ENCODE measurements around the gene CHSY1. TPM values are rescaled to one million over a fixed set of nuclear protein-coding genes. Genes with fewer than 3 reads are reported as not detected.
A peak's percentile ranks its signal among the peaks of the same experiment; 100 is the strongest.

The CHSY1 gene, protein sequence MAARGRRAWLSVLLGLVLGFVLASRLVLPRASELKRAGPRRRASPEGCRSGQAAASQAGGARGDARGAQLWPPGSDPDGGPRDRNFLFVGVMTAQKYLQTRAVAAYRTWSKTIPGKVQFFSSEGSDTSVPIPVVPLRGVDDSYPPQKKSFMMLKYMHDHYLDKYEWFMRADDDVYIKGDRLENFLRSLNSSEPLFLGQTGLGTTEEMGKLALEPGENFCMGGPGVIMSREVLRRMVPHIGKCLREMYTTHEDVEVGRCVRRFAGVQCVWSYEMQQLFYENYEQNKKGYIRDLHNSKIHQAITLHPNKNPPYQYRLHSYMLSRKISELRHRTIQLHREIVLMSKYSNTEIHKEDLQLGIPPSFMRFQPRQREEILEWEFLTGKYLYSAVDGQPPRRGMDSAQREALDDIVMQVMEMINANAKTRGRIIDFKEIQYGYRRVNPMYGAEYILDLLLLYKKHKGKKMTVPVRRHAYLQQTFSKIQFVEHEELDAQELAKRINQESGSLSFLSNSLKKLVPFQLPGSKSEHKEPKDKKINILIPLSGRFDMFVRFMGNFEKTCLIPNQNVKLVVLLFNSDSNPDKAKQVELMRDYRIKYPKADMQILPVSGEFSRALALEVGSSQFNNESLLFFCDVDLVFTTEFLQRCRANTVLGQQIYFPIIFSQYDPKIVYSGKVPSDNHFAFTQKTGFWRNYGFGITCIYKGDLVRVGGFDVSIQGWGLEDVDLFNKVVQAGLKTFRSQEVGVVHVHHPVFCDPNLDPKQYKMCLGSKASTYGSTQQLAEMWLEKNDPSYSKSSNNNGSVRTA
- 21.2 TPM for polyA plus RNA-seq (2013, experiment 1 of 2)
- 19.4 TPM for polyA plus RNA-seq (2013, experiment 2 of 2)

DNA sequence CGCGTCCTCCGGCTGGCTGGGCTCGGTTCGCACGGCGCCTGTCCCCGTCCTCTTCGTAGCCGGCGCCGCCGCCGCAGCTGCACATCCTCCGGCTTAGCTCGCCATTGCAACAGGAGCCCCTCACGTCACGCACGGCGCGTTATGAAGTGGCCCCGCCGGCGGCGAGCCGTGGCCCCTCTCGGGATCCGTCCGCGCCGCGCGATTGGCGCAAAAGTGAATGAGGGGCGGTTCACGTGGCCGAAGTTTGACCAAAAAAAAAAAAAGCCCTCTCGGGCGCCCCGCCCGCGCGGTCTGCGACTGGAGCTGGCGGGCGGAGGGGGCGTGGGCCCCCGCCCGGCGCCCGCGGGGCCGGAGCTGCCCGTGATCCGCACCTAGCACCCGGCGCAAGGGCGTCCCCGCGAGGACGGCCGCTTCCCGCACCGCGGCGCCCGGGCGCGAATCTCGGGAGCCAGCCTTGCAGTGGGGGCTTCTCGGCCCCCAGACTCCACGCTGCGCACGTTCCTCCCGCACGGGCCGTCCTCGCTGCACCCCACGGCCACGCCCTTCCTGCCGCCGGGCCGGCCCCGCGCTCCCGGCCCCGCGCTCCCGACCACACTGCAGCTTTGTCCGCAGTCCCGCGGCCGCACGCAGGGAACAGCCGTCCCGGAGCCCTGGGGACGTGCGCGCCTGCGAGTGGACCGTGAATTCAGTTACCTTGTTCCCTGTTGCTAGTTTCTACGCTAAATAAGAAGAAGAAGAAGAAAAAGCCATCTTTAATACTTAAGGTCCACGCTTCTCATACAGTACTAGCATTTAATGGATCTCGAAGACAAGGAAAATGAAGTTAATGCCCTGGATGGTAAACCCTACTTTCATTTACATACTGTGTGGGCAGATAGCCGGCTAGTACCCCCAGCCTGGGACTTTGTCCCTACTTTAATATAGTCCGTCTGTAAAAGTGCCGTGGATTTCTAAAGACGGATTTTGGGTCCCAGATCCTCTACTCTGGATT lies at the start of gene CHSY1:
Gene CHSY1, minus strand, starts transcription at position 219 of the 991 bp plus-strand sequence. CDS start 592 bp downstream, outside the sequence.
- Histone ChIP-seq H4K8ac (ENCODE audit: low read depth, low read length) (no peak within 1 kb of the TSS), H3K4me3 (ENCODE audit: low read length in 2 of 2) (peak within 1 kb of the TSS; percentile 88 to 98), H2BK15ac (ENCODE audit: low read length) (peak within 1 kb of the TSS; percentile 12), H2AFZ (ENCODE audit: low read length) (peak within 1 kb of the TSS; percentile 91), H3K36me3 (replicated peaks in 1 of 2; ENCODE audit: control insufficient read depth in 2 of 2, insufficient read depth in 2 of 2, low read length in 2 of 2) (peaks cover 2 to 18% of the 10 kb centered on the region in 2 donors), H3K27me3 (ENCODE audit: control insufficient read depth in 3 of 3, insufficient read depth in 3 of 3, low read depth in 1 of 3, low read length in 3 of 3) (no peaks in the 10 kb centered on the region), H2AK5ac (ENCODE audit: low read depth, low read length) (no peak within 1 kb of the TSS), H3K9me3 (replicated peaks in 1 of 2; ENCODE audit: control insufficient read depth in 2 of 2, insufficient read depth in 1 of 2, low read depth in 1 of 2, low read length in 2 of 2) (no peaks in the 10 kb centered on the region), H3K9ac (ENCODE audit: low read depth, low read length, poor library complexity) (peak within 1 kb of the TSS; percentile 98), H3K23ac (ENCODE audit: low read depth, low read length, poor library complexity) (peak within 1 kb of the TSS; percentile 94), H3K18ac (ENCODE audit: low read length) (peak within 1 kb of the TSS; percentile 91), H3K14ac (ENCODE audit: low read length) (peak within 1 kb of the TSS; percentile 42), H2BK120ac (ENCODE audit: low read depth, low read length) (no peak within 1 kb of the TSS), H2BK5ac (ENCODE audit: low read length) (no peak within 1 kb of the TSS), H3K4me2 (ENCODE audit: insufficient read depth, low read length, poor library complexity, severe bottlenecking) (peak within 1 kb of the TSS; percentile 82), H3K4me1 (ENCODE audit: control insufficient read depth in 2 of 2, insufficient read depth in 1 of 2, low read depth in 1 of 2, low read length in 2 of 2) (peaks cover 9 to 10% of the 10 kb centered on the region in 2 donors), H3K79me1 (ENCODE audit: low read depth, low read length) (peaks cover 6% of the 10 kb centered on the region), H2BK12ac (ENCODE audit: low read length) (no peak within 1 kb of the TSS), H4K91ac (ENCODE audit: low read depth, low read length, poor library complexity) (no peak within 1 kb of the TSS), H3K27ac (replicated peaks; ENCODE audit: low read length) (no peak within 1 kb of the TSS), H3K4ac (ENCODE audit: low read length) (no peak within 1 kb of the TSS)
- DNase-seq (ENCODE audit: low spot score), result peak; percentile 74
- no CpG with 5 or more reads among the region's 108 CpGs for WGBS, 2 donors (ENCODE audit: extremely low coverage in 2 of 2, insufficient read length in 2 of 2, insufficient replicate concordance in 1 of 2)

- Histone ChIP-seq H2AFZ (ENCODE audit: low read length) (no peak overlapping the region), H3K36me3 (replicated peaks in 1 of 2; ENCODE audit: control insufficient read depth in 2 of 2, insufficient read depth in 2 of 2, low read length in 2 of 2) (peaks cover 0 to 19% of the 10 kb centered on the region in 2 donors), H3K23ac (ENCODE audit: low read depth, low read length, poor library complexity) (no peak overlapping the region), H3K27me3 (ENCODE audit: control insufficient read depth in 3 of 3, insufficient read depth in 3 of 3, low read depth in 1 of 3, low read length in 3 of 3) (no peaks in the 10 kb centered on the region), H3K18ac (ENCODE audit: low read length) (no peak overlapping the region), H3K4me1 (ENCODE audit: control insufficient read depth in 2 of 2, insufficient read depth in 1 of 2, low read depth in 1 of 2, low read length in 2 of 2) (peaks cover 6 to 12% of the 10 kb centered on the region in 2 donors), H3K4me2 (ENCODE audit: insufficient read depth, low read length, poor library complexity, severe bottlenecking) (no peak overlapping the region), H3K9ac (ENCODE audit: low read depth, low read length, poor library complexity) (no peak overlapping the region), H2BK120ac (ENCODE audit: low read depth, low read length) (no peak overlapping the region), H2BK15ac (ENCODE audit: low read length) (no peak overlapping the region), H3K9me3 (replicated peaks in 1 of 2; ENCODE audit: control insufficient read depth in 2 of 2, insufficient read depth in 1 of 2, low read depth in 1 of 2, low read length in 2 of 2) (no peaks in the 10 kb centered on the region), H3K4me3 (ENCODE audit: low read length in 2 of 2) (peak overlapping the region in 1 of 2 donors; percentile 69), H2BK12ac (ENCODE audit: low read length) (no peak overlapping the region), H2AK5ac (ENCODE audit: low read depth, low read length) (no peak overlapping the region), H3K4ac (ENCODE audit: low read length) (no peak overlapping the region), H4K8ac (ENCODE audit: low read depth, low read length) (no peak overlapping the region), H3K14ac (ENCODE audit: low read length) (no peak overlapping the region), H3K27ac (replicated peaks; ENCODE audit: low read length) (no peak overlapping the region), H4K91ac (ENCODE audit: low read depth, low read length, poor library complexity) (no peak overlapping the region), H2BK5ac (ENCODE audit: low read length) (no peak overlapping the region), H3K79me1 (ENCODE audit: low read depth, low read length) (peaks cover 6% of the 10 kb centered on the region)
- DNase-seq (ENCODE audit: low spot score), result no peak
- WGBS, 2 donors (ENCODE audit: extremely low coverage in 2 of 2, insufficient read length in 2 of 2, insufficient replicate concordance in 1 of 2), result no CpG with 5 or more reads among the region's 9 CpGs
Measured at GRCh38 chr15:101296418-101297405, 44.9 kb upstream of the CHSY1 start.

- Histone ChIP-seq H4K8ac (ENCODE audit: low read depth, low read length) (no peak overlapping the region), H3K9me3 (replicated peaks in 1 of 2; ENCODE audit: control insufficient read depth in 2 of 2, insufficient read depth in 1 of 2, low read depth in 1 of 2, low read length in 2 of 2) (no peaks in the 10 kb centered on the region), H2BK120ac (ENCODE audit: low read depth, low read length) (no peak overlapping the region), H3K18ac (ENCODE audit: low read length) (peak overlapping the region; percentile 59), H2BK12ac (ENCODE audit: low read length) (no peak overlapping the region), H2BK15ac (ENCODE audit: low read length) (no peak overlapping the region), H3K9ac (ENCODE audit: low read depth, low read length, poor library complexity) (peak overlapping the region; percentile 92), H3K14ac (ENCODE audit: low read length) (no peak overlapping the region), H4K91ac (ENCODE audit: low read depth, low read length, poor library complexity) (no peak overlapping the region), H3K4me3 (ENCODE audit: low read length in 2 of 2) (peak overlapping the region; percentile 69 to 99), H3K4ac (ENCODE audit: low read length) (no peak overlapping the region), H3K27ac (replicated peaks; ENCODE audit: low read length) (no peak overlapping the region), H3K27me3 (ENCODE audit: control insufficient read depth in 3 of 3, insufficient read depth in 3 of 3, low read depth in 1 of 3, low read length in 3 of 3) (no peaks in the 10 kb centered on the region), H3K79me1 (ENCODE audit: low read depth, low read length) (peaks cover 6% of the 10 kb centered on the region), H3K4me2 (ENCODE audit: insufficient read depth, low read length, poor library complexity, severe bottlenecking) (peak overlapping the region; percentile 87), H3K23ac (ENCODE audit: low read depth, low read length, poor library complexity) (peak overlapping the region; percentile 98), H2AFZ (ENCODE audit: low read length) (peak overlapping the region; percentile 95), H3K4me1 (ENCODE audit: control insufficient read depth in 2 of 2, insufficient read depth in 1 of 2, low read depth in 1 of 2, low read length in 2 of 2) (peaks cover 6 to 12% of the 10 kb centered on the region in 2 donors), H3K36me3 (replicated peaks in 1 of 2; ENCODE audit: control insufficient read depth in 2 of 2, insufficient read depth in 2 of 2, low read length in 2 of 2) (peaks cover 0 to 27% of the 10 kb centered on the region in 2 donors), H2BK5ac (ENCODE audit: low read length) (no peak overlapping the region), H2AK5ac (ENCODE audit: low read depth, low read length) (no peak overlapping the region)
- no peak for DNase-seq (ENCODE audit: low spot score)
- no CpG with 5 or more reads among the region's 20 CpGs for WGBS, 2 donors (ENCODE audit: extremely low coverage in 2 of 2, insufficient read length in 2 of 2, insufficient replicate concordance in 1 of 2)
Measured at GRCh38 chr15:101295607-101296161, 43.8 kb upstream of the CHSY1 start.
